HG03354 (cell line): Measurements from ENCODE around the gene CAPN15.
"Not testable (repeated sequence)": the region's sequence is repeated elsewhere in the genome, so short reads cannot be mapped to it uniquely, and the experiment has no call there.

ENCODE experiments used
- ATAC-seq: cut with Tn5 transposase; IDR thresholded peaks from one replicate; pipeline ENCODE4 v1.9.1; 2021; ENCODE audit warnings: mild to moderate bottlenecking; ENCODE audit not compliant: unreplicated experiment, poor library complexity, severe bottlenecking

Gene CAPN15

DNA sequence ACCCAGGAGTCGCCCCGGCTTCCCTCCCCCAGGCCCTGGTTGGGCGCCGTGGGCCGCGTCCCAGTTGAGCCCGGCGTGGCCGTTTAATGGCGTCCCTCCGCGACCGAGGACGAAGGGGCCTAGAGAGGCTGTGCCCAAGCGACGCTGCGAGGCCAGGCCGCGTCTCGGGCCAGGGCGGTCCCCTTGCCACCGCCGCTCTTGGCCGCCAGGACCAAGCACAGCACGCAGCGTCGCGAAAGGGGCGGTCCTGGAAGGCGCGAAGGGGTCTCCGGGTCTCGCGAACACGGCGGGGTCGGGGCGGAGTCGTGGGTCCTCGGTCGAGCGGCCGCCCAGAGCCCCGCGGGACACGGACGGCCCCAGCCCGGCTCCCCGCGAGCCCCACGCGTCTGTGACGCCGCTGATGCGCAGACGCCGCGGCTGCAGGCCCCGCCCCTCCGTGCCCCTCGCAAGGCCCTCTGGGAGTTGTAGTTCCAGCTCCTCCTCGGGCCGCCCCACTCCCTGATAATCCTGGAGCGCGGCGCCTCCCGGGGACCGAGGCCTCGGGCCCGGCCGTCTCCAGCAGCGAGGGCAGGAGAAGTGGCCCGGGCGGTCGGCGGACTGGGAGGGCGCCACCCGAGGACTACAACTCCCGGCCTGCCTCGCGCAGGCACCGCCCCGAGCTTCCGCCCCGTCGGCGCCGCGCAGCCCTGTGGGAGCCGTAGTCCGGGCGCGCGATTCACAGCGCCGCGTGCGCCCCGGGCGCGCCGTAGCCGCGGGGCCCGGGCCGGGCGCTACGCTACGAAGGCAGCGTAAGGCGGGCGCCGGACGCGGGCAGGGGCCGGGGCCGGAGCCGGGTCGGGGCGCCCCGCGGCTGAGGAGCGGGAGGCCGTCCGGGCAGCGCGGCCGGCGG lies at the start of gene CAPN15:
Gene CAPN15 (plus strand): TSS at position 698 of the 889 bp plus-strand sequence. CDS start 19,127 bp downstream, outside the sequence.
- ATAC-seq = peak; percentile 74

DNA sequence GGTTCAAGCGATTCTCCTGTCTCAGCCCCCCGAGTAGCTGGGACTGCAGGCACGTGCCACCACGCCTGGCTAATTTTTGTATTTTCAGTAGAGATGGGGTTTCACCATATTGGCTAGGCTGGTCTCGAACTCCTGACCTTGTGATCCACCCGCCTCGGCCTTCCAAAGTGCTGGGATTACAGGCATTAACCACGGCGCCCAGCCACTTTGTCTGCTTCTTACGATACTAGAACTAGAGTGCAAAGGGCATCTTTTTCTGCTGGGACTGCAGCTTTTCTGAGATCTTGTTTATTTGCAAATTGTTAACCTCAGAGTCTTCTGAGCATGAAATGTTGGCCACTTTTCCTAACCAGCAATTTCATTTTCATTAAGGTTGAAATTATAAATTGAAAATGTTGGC lies 49.2 kb upstream of the CAPN15 start:
- not testable (repeated sequence) for ATAC-seq

DNA sequence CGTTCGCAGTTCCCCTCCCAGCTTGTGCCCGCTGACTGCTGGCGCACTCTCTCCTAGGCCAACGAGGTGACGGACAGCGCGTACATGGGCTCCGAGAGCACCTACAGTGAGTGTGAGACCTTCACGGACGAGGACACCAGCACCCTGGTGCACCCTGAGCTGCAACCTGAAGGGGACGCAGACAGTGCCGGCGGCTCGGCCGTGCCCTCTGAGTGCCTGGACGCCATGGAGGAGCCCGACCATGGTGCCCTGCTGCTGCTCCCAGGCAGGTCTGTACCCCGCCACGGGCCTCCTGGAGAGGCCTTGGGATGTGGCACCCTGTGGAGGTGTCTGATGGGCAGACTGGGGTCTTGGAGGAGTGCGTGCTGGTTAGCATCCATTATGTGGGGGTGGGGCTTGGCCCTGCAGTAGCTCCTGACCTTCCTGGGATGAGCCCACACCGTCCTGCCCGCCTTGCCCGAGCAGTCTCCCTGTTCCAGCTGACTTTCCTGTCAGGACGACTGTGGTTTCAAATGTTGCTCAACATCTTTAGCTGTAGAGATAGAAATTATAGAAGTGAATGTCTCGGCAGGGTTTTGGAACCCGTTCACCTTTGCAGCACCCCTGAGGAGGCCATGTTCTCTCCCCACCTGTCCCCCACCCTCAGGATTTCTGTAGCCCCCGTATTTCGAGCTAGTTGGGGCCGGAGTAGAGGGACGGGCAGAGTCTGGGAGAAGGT lies 44.9 kb upstream of the CAPN15 start:
- no peak for ATAC-seq

DNA sequence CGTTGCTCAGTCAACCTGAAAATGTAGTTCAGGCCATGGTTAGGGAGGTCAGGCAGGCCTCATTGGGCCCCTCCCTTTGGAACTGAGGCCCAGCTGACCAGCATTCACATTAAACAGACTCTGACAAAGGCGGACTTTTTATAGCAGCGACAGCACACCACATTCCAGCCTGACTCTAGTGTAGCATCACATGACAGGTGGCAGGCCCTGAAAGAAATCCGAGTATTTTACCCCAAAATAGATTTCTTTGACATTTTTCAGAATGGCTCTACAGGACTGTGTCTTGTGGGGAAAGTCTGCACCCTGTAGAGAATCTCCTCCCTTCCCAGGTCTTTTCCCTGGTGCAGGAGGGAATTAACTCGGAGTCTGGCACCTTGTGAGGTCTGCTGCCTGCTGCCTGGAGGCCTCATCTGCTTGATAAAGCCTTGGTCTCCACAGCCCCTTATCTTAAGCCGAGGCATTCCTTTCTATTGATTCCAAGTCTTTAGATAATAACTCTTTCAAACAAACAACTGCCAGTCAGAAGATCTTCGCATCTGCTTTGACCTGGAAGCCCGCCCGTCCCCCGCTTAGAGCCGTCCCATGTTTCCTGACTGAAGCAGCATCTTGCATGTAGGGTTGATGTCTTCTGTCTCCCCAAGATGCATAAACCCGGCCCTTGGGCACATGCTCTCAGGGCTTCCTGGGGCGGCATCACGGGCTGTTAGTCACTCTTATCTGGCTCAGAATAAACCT lies 44.0 kb upstream of the CAPN15 start:
- no peak for ATAC-seq

DNA sequence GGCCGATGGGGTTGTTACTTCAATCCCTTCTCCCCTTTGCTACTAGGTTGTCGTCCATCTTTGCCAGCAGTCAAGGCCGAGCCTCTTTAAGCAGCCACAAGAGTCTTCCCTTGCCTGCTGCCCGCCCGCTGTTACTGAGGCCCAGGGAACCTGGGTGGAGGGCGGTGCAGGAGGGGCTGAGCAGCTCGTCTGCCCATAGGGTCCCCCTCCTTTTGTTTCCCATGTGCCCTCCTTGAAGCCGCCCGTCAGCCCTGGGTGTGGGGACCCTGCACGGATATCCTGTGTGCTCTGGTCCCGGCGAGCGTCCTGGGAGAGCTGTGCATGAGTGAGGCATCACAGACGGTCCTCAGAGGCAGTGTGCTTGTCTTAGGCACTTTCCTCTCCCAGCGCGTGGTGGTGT lies 37.9 kb upstream of the CAPN15 start:
- no peak for ATAC-seq

DNA sequence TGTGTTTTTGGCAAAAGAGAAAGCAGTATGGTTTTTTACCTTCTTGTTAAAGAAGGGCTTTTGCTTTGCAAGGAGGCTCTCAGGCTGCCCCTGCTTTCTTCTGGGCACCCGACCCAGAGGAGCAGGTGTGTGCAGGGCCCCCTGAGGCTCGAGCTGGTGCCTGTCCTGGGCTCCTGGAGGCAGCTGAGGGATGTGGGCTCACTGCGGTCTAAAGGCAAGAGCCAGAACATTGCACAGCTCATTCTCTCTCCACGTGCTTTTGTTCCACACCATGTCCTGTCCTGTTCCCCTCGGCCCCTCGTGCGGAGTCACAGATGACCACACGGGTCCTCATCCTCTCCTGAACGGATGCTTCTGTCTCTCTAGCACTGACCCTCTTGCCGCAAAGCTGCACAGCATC lies 36.7 kb upstream of the CAPN15 start:
- ATAC-seq = no peak

DNA sequence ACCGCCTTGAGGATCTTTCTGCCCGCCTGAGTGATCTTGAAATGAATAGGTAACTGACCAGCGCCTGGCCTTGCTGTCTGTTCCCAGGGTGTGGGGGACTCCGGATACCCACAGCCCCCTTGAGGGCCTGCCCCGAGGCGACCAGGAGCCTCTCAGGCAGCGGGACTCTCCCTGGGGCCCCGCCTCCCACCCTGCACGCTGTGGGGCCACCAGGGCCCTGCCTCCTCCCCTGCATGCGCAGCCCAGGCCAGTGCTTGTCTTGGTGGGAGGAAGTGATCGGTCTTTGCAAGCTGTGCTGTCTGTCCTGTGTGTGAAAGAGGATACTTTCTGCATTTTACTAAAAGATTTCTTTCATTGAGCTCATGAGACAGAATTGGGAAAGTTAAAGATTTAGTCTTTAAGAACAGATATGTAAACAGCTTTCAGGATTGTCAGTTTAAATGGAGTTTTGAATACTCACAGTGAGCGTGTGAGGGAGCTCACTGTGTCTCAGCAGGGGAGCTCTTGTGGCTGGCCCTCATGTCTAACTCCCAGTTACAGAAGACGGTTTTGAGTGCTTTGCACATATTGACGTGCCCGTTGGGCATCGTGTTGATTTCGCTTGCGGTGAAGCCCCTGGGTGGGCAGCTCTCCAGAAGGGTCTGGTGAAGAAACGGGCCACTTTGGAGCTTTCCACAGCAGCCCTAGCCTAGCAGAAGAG lies 36.1 kb upstream of the CAPN15 start:
- no peak for ATAC-seq

DNA sequence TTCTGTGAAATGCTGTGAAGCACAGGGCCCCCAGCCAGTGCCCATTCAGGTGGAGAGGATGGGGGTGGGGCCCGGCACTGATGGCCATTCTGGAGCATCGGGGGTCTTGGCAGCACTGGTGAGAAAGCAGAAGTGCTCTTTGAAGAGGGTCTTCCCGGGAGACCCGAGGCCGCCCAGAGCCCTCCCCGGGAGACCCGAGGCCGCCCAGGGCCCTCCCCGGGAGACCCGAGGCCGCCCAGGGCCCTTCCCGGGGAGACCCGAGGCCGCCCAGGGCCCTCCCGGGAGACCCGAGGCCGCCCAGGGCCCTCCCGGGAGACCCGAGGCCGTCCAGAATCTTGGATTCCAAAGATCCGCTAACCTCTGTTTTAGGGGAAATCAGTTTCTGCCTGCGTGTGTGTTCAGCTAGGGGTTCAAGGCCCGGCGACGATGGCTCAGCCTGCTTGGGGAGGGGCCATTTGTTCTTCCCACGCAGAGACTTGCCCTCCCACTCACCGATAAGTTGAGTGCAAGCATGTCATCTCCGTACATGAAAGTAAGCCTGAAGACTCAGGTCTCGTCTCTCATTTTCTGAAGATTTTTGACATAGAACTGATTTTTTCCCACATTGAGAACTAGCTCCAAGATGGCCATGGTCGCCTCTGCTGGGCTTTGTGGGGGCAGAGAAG lies 35.2 kb upstream of the CAPN15 start:
- no peak for ATAC-seq

DNA sequence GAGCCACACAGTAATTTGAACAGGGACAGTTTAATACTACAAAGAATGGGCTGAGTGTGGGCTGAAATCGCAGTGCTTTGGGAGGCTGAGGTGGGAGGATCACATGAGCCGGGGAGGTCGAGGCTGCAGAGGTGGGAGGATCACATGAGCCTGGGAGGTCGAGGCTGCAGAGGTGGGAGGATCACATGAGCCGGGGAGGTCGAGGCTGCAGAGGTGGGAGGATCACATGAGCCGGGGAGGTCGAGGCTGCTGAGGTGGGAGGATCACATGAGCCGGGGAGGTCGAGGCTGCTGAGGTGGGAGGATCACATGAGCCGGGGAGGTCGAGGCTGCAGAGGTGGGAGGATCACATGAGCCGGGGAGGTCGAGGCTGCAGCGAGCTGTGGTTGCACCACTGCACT lies 32.8 kb upstream of the CAPN15 start:
- ATAC-seq = not testable (repeated sequence)

DNA sequence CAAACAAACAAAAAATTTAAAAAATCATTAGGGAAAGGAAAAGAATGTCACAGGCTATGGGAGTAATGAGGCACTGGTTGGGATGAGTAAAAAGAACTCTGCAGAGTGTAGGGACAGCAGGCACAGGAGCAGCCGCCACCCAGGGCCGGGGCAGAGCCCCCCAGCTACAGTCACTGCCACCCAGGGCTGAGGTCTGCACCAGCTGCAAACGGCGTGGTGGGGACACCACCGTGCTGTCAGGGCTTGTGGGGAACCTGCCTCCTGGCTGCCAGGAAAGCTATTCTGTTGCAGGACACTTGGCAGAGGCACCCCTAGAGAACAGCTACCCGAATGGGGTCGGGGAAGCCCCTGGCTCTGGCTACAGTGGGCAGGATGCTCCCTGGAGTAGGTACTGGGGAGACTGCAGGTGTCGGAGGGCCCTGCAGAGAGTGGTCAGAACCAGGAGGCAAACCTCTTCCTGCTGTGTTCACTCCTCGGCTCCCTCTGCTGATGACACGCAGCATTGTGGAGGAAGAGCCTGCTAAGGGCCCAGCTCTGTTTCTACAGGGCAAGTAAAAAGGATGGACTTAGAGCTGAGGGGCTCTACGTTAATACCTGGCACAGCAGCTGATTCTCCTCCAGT lies 32.3 kb upstream of the CAPN15 start:
- no peak for ATAC-seq

DNA sequence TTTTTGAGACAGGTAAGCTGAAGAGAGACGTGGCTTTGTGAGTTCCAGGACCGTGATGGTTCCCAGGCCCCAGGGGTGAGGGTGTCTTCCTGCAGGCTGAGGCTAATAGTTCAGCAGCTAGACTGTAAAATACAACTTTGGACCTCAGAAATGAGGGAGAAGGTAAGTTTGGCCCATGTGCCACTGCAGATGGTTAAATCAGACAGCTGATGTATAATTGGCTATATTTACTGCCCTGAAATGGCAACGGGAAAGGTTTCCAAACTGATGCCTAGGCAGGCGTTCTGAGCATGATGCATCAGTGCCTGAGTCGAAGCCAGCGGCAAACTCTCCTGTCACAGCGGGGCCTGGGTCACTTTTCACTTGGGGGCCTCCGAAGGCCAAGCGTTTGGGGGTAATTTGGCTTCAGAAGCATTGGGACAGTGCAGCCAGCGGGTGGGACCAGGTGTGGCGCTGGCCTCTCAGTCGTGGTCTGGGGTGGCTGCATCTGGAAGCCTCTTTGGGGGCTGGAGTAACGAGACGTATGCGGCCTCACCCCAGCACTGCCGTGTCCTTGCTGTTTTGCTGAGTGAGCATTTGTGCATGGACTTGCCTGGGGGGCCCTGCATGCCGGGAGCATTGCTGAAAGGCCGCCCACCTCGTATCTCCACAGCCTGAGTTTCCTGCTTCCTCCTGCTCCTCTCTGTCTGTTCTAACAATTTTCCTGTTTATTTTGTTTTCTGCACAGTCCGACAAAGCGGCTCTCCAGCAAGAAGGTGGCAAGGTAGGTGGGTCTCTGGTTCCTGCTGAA lies 31.2 kb upstream of the CAPN15 start:
- ATAC-seq = no peak

DNA sequence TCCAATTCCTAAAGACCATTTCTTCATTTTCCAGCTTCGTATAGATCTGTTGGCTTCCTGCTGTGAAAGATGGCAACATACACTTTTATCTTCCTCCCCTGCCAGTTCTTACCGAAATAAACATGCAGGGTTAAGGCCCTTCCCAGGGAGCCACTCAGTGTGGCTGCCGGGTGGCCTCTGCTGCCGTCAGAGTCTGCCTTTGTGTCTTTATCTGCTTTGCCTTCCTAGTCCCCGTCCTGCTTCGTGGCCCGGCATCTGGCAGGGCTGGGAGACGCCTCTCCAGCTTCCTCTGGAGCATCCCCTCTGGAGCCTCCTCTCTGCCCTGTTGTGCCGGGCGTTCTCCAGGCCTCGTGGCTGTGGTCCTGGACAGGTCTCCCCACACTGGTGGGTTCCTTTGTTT lies 30.3 kb upstream of the CAPN15 start:
- no peak for ATAC-seq

DNA sequence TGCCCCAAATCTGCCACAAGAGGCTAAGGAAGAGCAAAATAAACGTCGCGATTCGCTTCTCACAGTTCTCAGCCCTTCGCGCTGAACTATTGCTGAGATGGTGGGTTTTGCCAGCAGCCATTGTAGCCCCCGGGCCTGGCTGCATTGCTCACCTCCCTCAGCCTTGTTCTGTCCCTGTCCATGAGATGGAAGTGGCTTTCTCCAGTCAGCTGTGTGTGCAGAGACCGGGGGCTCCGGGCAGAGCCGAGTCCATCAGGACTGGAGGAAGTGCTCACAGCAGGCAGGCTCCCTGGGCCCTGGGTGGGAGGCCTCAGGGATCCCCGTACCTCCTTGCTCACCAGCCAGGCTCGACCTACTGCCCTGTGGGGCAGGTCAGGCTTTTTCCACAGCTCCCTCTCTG lies 27.6 kb upstream of the CAPN15 start:
- ATAC-seq = no peak

DNA sequence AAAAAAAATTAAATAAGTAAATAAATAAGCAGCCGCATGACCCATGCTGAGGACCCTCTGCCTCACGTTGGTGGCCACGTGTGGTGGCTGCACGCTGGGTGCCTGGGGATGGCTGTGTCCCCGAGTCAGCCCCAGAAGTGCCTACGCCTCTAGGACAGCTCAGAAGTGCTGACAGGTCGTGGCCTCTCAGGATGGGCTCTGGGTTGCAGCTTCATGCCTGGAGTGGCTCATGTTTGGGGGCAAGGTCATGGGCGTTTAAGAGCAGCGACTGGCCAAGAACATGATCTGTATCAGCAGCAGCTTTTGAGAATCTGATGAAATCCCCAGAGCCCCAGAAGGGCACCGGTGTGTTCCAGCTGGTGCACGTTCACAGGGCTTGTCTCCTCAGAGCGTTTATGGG lies 26.8 kb upstream of the CAPN15 start:
- no peak for ATAC-seq

DNA sequence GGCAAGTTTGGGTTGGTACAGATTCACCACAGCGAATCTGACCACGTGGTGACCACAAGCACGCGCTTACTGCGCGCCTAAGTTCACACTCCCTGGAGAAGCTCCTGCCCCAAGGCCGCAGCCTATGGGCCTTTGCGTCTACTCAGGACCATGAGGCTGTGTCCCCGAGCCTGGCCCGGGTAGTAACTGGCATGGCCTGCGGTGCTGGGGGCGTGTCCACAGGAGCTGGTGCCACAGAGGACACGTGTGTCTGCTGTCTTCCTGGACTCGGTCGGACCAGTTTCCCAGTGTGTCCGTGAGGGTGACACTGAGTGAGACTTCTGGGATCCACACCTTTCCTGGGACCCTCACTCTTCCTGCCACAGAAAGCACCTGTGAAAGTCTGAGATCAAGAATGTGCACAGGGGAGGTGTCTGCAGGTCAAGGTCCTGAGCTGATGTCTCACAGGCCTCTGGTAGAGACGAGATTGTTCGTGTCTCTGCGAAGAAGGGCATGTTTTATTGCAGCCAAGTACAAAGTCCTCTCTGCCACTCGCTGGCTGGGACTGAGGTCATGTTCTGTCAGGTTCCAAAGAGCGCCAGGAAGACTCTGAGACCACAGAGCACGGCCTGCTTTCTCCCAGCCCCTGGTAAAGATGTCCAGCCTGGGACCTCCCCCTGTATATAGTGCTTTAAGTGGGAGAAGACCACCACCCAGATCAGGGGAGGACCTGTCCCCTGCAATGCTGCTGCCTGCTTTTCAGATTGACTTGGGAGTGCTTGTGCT lies 25.2 kb upstream of the CAPN15 start:
- ATAC-seq = no peak

DNA sequence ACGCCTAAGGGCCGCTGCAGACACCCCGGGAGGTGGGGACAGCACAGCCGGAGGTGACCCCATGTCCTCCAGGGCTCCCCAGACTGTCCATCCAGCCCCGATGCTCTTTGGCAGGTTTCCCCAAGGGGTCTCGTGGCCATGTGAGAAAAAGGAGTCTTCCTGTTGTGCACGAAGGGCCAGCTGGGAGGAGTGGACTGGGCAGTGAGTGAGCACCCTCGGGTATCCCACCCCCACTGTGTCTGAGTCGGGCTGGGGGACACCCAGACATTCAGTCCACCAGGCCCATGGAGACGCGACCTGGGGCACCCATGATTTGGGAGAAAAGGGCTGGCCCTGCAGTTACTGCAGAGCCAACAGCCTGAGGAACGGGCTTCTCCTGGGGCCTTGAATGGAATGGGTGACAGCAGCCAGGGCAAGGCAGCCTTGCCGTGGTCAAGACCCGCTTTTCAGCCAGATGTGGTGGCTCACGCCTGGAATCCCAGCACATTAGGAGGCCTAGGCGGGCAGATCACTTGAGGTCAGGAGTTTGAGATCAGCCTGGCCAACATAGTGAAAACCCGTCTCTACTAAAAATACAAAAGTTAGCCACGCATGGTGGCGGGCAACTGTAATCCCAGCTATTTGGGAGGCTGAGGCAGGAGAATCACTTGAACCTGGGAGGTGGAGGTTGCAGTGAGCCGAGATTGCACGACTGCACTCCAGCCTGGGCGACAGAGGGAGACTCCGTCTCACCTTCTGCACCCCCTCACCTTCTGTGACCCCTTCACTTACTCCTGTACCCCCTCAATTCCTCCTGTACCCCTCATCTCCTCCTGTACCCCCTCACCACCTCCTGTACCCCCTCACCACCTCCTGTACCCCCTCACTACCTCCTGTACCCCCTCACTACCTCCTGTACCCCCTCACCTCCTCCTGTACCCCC lies 24.1 kb upstream of the CAPN15 start:
- no peak for ATAC-seq
